PFSK-1 (cell line): ENCODE measurements around the gene LMNTD1.

Experiments
- FOXP2 ChIP-seq: optimal IDR thresholded peaks from 2 replicates; pipeline ENCODE3; 2011; ENCODE audit warnings: borderline replicate concordance, control low read depth, inconsistent platforms; ENCODE audit not compliant: insufficient read depth; ENCODE audit errors: extremely low read length, extremely low read depth
- POLR2AphosphoS5 ChIP-seq: IDR thresholded peaks from 2 replicates; pipeline ENCODE4 v1.6.1; 2012; ENCODE audit warnings: low read depth, mild to moderate bottlenecking, control low read depth, low read length, moderate library complexity
- SIN3A ChIP-seq: IDR thresholded peaks from 2 replicates; pipeline ENCODE4 v1.6.1; 2012; ENCODE audit warnings: mild to moderate bottlenecking, low read length, moderate library complexity, borderline replicate concordance; ENCODE audit not compliant: insufficient read depth
- TAF1 ChIP-seq: IDR thresholded peaks from 2 replicates; pipeline ENCODE4 v1.6.1; 2012; ENCODE audit warnings: low read length, control low read depth, borderline replicate concordance; ENCODE audit not compliant: insufficient read depth
- TF ChIP-seq, protein P1 (sequence below), 2 experiments: IDR thresholded peaks; 2 replicates each; pipeline versions ENCODE4 v1.6.1 to v1.8.0; 2011 to 2012; ENCODE audit warnings: low read depth in 2 of 2, low read length in 2 of 2, control low read depth in 1 of 2, inconsistent platforms in 1 of 2, mild to moderate bottlenecking in 1 of 2, moderate library complexity in 1 of 2; ENCODE audit not compliant: insufficient read depth in 1 of 2

DNA sequence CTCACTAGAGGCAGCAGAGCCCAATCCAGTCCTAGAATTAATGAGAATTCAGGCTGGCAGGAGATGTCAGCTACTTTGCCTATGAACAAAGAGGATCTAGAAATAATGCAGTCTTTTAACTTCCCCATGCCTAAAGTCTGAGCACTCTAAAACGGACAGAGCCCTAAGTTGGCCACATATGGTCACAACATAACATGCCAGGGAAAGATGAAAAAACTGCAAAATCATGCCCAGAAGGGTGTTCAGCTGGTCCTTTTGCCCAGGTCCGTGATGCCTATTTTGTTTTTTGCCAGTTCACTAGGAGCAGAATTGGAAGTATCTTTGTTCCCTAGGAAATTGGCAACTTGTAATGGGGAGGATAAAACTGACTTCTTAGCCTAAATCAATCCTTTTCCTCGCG lies 20.3 kb upstream of the LMNTD1 start:
- TF ChIP-seq SIN3A (no peak), FOXP2 (no peak), POLR2AphosphoS5 (no peak), TAF1 (no peak)
- TF ChIP-seq, protein P1, sequence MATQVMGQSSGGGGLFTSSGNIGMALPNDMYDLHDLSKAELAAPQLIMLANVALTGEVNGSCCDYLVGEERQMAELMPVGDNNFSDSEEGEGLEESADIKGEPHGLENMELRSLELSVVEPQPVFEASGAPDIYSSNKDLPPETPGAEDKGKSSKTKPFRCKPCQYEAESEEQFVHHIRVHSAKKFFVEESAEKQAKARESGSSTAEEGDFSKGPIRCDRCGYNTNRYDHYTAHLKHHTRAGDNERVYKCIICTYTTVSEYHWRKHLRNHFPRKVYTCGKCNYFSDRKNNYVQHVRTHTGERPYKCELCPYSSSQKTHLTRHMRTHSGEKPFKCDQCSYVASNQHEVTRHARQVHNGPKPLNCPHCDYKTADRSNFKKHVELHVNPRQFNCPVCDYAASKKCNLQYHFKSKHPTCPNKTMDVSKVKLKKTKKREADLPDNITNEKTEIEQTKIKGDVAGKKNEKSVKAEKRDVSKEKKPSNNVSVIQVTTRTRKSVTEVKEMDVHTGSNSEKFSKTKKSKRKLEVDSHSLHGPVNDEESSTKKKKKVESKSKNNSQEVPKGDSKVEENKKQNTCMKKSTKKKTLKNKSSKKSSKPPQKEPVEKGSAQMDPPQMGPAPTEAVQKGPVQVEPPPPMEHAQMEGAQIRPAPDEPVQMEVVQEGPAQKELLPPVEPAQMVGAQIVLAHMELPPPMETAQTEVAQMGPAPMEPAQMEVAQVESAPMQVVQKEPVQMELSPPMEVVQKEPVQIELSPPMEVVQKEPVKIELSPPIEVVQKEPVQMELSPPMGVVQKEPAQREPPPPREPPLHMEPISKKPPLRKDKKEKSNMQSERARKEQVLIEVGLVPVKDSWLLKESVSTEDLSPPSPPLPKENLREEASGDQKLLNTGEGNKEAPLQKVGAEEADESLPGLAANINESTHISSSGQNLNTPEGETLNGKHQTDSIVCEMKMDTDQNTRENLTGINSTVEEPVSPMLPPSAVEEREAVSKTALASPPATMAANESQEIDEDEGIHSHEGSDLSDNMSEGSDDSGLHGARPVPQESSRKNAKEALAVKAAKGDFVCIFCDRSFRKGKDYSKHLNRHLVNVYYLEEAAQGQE (IDR thresholded peaks at IDR 0.05; ENCODE audit: insufficient read depth in 1 of 2, low read depth in 2 of 2, low read length in 2 of 2): no peak
